SKM-1 (cell line): Measurements from ENCODE around the gene CACNA1B.
"Not testable (repeated sequence)": the region's sequence is repeated elsewhere in the genome, so short reads cannot be mapped to it uniquely, and the experiment has no call there.

Experiments
- DNase-seq: peaks from one replicate; lab custom pipeline; 2025; ENCODE audit not compliant: unreplicated experiment; lab: John Stamatoyannopoulos, UW

The CACNA1B gene

GRCh38 chr9:138111607-138112006 is 234.0 kb downstream of the CACNA1B start:
- DNase-seq: no peak

GRCh38 chr9:138112090-138112748 is 234.6 kb downstream of the CACNA1B start:
- no peak for DNase-seq

- DNase-seq: no peak
These were observed 235.4 kb downstream of the CACNA1B start for GRCh38 chr9:138112791-138113600.

- not testable (repeated sequence) for DNase-seq
These were observed 236.2 kb downstream of the CACNA1B start for GRCh38 chr9:138113701-138114325.

GRCh38 chr9:138114501-138115245 is 237.1 kb downstream of the CACNA1B start:
- DNase-seq: no peak

- DNase-seq: no peak
These were observed 237.9 kb downstream of the CACNA1B start for GRCh38 chr9:138115506-138115905.

GRCh38 chr9:138116521-138116920 is 238.9 kb downstream of the CACNA1B start:
- DNase-seq: no peak

- DNase-seq: no peak
These were observed 239.6 kb downstream of the CACNA1B start for GRCh38 chr9:138117101-138117750.

GRCh38 chr9:138117836-138118235 is 240.3 kb downstream of the CACNA1B start:
- no peak for DNase-seq

- no peak for DNase-seq
These were observed 241.1 kb downstream of the CACNA1B start for GRCh38 chr9:138118601-138119071.

GRCh38 chr9:138119202-138120027 is 241.8 kb downstream of the CACNA1B start:
- DNase-seq: no peak

- no peak for DNase-seq
These were observed 242.5 kb downstream of the CACNA1B start for GRCh38 chr9:138120072-138120471.

GRCh38 chr9:138120511-138121437 is 243.2 kb downstream of the CACNA1B start:
- DNase-seq: no peak

- no peak for DNase-seq
These were observed 244.0 kb downstream of the CACNA1B start for GRCh38 chr9:138121438-138122050.

GRCh38 chr9:138122201-138122600 is 244.6 kb downstream of the CACNA1B start:
- no peak for DNase-seq

- no peak for DNase-seq
These were observed 245.1 kb downstream of the CACNA1B start for GRCh38 chr9:138122676-138123075.

GRCh38 chr9:138123086-138123485 is 245.5 kb downstream of the CACNA1B start:
- no peak for DNase-seq
